Kidney capillary endothelial cell (primary cell): ENCODE results near the gene CTXN1.
"Not testable (repeated sequence)": the region's sequence is repeated elsewhere in the genome, so short reads cannot be mapped to it uniquely, and the experiment has no call there.

Experiments used
- DNase-seq: peaks from one replicate; pipeline ENCODE4 v3.0.0-alpha.2; 2018; ENCODE audit warnings: low spot score

Gene CTXN1

DNA sequence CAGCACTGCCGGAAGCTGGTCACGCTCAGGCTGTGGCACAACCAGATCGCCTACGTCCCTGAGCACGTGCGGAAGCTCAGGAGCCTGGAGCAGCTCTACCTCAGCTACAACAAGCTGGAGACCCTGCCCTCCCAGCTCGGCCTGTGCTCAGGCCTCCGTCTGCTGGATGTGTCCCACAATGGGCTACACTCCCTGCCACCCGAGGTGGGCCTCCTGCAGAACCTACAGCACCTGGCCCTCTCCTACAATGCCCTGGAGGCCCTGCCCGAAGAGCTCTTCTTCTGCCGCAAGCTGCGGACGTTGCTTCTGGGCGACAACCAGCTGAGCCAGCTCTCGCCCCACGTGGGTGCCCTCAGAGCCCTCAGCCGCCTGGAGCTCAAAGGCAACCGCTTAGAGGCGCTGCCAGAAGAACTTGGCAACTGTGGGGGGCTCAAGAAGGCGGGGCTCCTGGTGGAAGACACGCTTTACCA is 25.5 kb downstream of the CTXN1 start:
- no peak for DNase-seq

DNA sequence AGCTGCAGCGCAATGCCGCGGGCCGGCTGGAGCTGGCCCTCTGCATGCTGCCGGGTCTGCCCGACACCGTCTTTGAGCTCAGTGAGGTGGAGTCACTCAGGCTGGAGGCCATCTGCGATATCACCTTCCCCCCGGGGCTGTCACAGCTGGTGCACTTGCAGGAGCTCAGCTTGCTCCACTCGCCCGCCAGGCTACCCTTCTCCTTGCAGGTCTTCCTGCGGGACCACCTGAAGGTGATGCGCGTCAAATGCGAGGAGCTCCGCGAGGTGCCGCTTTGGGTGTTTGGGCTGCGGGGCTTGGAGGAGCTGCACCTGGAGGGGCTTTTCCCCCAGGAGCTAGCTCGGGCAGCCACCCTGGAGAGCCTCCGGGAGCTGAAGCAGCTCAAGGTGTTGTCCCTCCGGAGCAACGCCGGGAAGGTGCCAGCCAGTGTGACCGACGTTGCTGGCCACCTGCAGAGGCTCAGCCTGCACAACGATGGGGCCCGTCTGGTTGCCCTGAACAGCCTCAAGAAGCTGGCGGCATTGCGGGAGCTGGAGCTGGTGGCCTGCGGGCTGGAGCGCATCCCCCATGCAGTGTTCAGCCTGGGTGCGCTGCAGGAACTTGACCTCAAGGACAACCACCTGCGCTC is 26.1 kb downstream of the CTXN1 start:
- DNase-seq: no peak

DNA sequence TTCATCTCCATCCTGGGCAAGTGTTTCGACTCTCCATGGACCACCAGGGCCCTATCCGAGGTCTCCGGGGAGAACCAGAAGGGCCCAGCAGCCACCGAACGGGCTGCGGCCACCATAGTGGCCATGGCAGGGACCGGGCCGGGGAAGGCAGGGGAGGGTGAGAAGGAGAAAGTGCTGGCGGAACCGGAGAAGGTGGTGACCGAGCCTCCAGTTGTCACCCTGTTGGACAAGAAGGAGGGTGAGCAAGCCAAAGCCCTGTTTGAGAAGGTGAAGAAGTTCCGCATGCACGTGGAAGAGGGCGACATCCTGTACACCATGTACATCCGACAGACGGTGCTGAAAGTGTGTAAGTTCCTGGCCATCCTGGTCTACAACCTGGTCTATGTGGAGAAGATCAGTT is 27.0 kb downstream of the CTXN1 start:
- no peak for DNase-seq

DNA sequence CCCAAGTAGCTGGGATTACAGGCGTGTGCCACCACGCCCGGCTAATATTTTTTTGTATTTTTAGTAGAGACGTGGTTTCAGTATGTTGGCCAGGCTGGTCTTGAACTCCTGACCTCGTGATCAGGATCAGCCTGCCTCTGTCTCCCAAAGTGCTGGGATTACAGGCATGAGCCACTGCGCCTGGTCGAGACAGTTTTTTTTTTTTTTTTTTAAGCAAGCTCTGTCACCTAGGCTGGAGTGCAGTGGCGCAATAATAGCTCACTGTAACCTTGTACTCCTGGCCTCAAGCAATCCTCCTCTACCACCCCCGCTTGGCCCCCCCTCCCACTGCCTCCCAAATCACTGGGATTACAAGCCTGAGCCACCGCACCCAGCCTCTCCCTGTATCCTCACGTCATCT is 28.6 kb downstream of the CTXN1 start:
- DNase-seq: no peak

DNA sequence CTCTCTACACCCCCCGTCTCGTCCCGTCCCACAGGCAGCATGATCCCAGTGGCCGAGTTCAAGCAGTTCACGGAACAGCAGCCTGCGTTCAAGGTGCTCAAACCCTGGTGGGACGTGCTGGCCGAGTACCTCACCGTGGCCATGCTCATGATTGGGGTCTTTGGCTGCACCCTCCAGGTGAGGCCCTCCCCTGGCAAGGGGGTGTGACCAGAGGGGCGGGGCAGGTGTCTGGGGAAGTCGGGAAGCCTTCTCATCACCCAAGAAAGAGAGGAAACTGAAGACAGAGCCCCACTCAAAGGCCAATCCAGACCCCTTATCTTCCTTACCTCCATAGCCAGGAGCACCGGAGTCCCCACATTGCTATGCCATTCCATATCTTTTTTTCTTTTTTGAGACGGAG is 30.4 kb downstream of the CTXN1 start:
- no peak for DNase-seq

DNA sequence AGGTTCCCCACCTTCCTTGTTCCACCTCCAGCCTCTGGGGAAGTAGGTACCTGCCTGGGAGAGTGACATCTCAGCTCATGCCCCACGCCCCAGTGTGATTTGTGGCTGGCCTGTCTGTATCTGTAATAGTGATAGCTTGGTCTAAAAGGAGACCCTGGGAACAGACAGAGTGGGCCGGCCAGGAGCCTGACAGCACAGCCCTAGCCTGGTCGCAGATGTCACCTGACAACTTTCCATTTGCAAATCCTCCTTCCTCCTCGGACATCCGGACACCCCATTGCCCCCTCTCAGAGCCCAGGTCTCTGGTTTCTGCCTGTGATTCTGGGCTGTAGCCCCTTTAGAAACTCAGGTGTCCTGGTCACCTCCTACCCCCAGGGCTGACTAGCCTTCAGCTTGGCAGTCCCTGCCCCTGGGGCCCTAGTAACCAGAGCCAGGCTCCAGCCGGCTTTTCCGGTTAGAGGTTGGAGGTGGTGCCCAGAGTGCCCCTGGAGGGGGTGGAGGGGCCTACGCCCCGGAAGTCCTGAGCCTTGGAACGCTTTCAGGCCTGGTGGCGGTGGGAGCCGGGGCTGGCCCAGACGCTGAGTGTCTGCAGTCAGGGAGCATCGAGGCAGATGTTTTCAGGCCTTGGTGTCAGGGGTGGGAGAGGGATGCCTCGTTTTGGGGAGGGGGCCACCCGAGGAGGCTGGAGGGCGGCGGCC is 31.2 kb downstream of the CTXN1 start:
- DNase-seq: no peak

DNA sequence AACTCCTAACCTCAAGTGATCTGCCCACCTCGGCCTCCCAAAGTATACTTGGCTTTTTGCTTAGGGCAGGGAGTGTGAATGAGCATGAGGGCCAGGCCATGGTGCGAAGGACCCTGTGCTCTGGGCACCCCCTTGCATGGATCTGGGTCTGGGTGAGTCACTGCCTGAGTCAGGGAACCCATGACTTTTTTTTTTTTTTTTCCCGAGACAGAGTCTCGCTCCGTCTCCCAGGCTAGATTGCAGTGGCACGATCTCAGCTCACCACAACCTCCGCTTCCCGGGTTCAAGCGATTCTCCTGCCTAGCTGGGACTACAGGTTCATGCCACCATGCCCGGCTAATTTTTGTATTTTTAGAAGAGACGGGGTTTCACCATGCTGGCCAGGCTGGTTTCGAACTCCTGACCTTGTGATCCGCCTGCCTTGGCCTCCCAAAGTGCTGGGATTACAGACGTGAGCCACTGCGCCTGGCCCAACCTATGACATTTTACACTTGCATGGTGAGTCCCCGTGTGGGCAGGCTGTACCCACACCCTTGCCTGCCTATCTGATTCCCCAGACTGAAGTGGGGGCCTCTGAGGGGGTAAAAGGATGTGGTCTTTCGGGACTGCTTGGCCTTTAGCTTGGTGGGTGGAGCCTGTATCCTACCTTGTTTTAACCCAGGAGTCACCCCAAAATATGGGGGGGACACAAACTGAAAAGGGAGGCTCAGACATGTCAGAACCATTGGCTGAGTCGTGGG is 32.4 kb downstream of the CTXN1 start:
- DNase-seq: not testable (repeated sequence)

DNA sequence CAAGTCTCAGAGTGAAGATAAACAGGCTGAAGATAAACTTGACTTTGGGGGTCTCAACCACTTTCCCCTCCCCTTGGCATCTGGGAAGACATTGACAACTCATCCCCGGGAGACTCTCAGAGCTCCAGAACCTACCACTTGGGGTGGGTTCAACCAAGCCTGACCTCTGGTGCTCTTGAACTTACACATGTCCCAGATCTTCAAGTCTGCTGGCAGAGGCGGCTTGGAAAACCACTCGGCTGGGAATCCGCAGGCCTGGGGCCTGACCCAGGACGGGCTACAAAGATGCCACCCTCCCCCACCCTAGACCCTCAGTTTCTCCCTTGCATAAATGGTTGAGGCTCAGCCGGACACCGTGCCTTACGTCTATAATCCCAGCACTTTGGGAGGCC is 37.1 kb downstream of the CTXN1 start:
- DNase-seq: no peak

DNA sequence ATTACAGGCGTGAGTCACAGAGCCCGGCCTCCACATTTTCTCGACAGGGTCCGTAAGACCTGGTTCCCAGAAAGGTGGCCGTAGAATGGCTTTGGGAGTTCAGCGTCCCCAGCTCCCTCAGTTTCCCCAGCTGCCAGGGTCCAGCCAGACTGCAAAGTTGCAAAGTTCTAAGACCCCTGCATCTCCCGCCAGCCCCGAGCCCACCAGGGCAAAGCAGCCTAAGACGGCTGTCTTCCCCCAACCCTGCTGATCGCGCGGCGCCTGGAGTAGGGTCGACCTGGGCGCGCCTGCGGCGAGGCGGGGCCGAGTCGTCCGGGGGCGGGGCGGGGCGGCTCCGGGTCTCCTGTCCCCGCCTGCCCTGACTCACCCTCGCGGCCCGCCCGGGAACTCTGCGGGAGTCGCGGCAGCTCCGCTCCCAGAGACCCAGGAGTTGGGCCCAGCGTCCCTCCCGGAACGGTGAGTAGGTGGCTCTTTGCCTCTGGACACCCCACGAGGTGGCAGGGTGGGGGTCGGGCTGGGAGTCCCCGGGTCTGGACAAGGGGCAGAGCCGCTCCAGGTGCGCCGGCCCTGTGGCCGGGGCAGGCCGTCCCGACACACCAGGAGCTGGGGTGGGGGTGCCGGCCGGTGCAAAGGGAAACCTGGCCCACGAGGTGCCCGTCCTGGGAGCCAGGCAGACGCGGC is 37.6 kb downstream of the CTXN1 start, which contains the start of gene LRRC8E:
Gene LRRC8E, plus strand, starts transcription at position 366 of the 681 bp plus-strand sequence. CDS start 7,094 bp downstream, outside the sequence.
- DNase-seq: no peak

DNA sequence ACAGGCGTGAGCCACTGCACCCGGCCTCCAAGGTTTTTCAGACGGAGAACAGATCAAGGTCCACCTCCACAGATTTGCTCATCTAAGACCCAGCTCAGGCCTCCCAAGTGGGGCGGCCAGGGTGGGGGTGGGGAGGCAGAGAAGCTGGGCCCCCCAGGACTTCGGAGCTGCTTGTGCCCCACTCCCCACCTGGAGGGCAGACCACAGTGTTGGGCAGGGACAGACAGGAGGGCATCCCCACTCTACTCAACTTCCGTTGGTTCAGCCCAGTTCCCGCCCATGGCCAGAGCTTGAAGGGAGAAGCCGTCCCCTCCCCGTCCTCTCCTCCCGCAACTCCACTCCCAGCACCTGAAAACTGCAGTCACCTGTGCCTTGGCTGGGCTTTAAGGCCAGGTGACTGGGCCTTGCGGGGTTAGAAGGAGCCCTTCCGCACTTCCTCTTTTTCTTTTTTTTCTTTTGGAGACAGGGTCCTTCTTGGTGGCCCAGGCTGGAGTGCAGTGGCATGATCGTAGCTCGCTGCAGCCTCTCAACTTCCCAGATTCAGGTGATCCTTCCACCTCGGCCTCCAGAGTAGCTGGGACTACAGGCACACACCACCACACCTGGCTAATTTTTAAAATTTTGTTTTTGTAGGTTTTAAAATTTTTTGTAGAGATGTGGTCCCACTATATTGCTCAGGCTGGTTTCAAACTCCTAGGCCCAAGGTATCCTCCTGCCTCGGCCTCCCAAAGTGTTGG is 38.4 kb downstream of the CTXN1 start:
- DNase-seq: no peak

DNA sequence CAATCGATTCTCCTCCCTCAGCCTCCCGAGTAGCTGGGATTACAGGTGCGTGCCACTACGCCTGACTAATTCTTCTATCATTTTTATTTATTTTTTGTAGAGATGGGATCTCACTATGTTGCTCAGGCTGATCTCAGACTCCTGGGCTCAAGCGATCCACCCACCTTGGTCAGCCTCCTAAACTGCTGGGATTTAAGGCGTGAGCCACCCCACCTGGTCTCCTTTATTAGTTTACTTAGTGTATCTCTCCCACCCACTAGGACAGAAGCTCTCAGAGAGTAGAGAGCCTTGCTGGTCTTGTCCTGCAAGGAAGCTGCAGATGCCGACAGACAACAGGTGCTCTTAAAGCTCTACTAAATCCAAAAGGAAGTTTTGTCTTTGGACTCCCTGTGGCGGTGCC is 40.1 kb downstream of the CTXN1 start:
- no peak for DNase-seq

DNA sequence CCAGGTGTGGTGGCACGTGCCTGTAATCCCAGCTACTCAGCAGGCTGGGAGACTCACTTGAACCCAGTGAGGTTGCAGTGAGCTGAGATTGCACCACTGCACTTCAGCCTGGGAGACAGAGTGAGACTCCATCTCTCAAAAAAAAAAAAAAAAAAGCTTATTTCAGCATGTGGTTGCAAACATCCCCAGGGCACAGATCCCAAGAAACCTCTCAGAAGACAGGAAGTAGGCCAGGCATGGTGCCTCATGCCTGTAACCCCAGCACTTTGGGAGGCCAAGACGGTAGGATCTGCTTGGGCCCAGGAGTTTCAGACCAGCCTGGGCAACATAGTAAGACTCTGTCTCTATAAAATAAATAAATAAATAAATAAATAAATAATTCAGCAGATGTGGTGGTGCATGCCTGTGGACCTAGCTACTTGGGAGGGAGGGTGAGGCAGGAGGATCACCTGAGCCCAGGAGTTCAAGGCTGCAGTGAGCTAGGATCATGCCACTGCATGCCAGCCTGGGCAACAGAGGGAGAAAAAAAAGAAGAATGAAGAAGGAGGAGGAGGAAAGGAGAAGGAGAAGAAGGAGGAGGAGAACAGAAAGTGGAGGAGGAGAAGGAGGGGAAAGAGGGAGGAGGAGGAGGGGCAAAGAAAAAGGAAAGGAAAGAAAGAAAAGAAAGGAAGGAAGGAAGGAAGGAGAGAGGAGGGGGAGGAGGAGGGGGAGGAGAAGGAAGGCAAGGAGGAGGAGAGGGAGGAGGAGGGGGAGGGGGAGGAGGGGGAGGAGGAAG is 42.0 kb downstream of the CTXN1 start:
- no peak for DNase-seq

DNA sequence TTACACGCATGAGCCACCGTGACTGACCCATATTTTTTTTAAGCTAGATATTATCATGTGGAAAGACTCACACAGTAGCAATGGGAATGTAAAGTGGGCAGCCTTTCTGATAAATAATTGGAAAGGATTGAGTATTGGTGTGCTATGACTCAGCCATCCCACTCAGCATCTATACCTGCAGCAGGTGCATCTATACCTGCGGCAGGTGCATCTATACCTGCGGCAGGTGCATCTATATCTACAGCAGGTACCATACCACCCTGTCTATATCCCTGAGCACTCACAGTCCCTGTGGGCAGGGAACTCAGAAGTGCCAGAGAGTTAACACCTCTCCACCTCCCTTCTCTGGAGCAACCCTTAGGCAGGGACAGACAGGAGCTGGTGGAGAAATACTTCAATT is 42.8 kb downstream of the CTXN1 start:
- no peak for DNase-seq

DNA sequence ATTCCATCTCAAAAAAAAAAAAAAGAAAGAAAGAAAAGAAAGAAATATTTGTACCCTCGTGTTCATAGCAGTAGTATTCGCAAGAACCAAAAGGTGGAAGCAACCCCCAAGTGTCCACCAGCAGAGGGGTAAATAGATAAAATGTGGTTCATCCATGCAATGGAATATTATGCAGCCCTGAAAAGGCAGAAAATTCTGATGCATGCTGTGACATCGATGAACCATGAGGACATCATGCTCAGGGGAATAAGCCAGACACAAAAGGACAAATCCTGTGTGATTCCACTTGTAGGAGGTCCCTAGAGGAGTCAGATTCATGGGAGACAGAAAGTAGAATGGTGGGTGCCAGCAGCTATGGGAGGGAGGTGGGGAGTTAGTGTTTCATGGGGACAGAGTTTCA is 44.0 kb downstream of the CTXN1 start:
- DNase-seq: no peak

DNA sequence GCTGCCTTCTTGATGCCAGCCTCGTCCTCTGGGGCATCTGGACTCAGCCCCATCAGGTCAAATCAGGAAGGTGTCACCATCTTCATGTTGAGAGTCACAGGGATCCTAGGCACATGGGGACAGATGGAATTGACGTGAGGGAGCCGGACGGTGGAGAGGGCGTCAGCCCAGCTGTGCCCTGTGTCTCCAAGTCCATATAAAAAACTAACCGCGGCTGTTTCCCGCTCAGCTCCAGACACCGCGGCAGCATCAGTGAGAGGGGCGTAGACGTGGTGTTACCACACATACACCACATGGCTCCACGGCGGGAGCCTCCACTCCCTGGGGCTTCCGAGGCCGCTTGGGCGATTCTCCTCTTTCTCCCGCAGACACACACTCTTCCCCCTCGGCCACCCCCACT is 46.1 kb downstream of the CTXN1 start:
- no peak for DNase-seq

DNA sequence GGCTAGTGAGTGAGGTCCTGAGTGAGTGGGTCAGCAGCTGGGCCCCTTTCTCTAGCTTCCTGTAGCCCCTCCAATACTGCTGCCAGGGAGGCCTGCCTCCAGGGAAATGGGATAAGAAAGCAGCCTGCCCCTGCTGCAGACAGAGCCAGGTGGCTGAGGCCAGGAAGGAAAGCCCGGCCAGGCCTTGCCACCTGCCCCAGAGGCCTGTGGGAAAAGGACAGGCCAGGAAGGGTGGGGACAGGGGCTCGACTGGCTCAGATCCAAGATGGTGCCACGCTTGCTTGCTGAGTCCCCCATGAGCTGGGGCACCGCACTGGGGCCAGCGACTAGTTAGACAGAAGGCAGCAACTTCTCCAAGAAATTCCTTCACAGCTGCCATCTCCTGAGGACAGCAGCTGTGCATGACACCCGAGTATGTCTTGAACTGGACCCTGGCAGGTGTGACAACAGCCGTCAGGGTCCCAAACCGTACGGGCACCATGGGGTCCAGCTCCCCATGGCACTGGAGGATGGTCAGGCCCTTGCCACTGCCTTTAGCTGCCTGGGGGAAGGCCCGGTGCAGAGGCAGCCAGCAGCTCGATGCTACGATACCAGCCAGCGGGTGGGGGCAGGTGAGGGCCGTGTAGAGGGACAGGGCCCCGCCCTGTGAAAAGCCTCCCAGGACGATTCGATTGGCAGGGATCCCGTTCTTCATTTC is 46.7 kb downstream of the CTXN1 start:
- DNase-seq: no peak

DNA sequence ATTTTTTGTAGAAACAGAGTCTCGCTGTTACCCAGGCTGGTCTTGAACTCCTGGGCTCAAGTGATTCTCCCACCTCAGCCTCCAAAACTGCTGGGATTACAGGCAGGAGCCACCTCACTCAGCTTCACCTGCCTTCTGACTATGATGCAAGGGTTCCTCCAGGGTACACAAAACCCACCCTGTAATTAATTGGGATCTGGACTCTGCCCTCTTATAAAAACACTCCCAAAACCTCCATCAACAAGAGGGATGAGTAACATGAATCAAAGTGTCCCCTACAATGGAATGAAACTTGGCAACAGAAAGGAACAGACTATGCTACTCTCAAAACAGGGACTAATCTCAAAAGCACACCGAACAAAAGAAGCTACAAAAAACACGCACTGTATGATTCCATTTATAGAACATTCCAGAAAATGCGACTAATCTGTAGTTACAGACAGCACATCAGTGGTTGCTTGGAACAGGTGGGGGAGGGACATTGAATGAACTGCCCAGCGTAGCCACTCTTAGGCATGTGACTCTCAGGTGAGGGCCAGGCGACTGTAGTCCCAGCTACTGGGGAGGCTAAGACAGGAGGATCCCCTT is 48.6 kb downstream of the CTXN1 start:
- no peak for DNase-seq

DNA sequence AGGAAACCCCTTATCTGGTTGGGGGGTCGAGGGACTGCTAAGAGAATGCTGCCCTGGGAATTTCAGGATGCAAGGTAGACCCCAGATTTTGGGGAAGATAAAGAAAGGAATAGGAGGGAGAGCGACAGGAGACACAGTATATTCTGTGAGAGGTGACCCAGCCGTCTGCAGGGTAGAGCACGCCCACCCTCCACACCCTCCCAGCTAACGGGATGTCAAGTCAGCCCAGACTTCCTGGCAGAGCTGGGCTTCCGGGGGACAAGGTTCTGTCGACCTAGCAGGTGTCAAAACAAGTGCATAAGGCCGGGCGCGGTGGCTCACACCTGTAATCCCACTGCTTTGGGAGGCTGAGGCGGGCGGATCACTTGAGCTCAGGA is 51.0 kb downstream of the CTXN1 start:
- DNase-seq: no peak
